Neural crest cell (in vitro differentiated cells): ENCODE measurements around the gene LMBRD1. TPM values are rescaled to one million over a fixed set of nuclear protein-coding genes. Genes with fewer than 3 reads are reported as not detected.

ENCODE experiments used
- DNase-seq: peaks from one replicate; pipeline ENCODE4 v3.0.0; 2021; ENCODE audit warnings: low read depth, mixed read lengths, low spot score
- H3K27ac Mint-ChIP-seq: one replicate; pipeline ENCODE4 v1.8.0; 2021; ENCODE audit warnings: mild to moderate bottlenecking, mixed read lengths; ENCODE audit not compliant: unreplicated experiment
- H3K27me3 Mint-ChIP-seq: 2 replicates; pipeline ENCODE4 v1.8.0; 2021; ENCODE audit warnings: low read depth, mild to moderate bottlenecking, mixed read lengths
- H3K36me3 Mint-ChIP-seq: 2 replicates; pipeline ENCODE4 v1.8.0; 2021; ENCODE audit warnings: low read depth, mild to moderate bottlenecking, mixed read lengths
- H3K4me1 Mint-ChIP-seq: 2 replicates; pipeline ENCODE4 v1.8.0; 2021; ENCODE audit warnings: mixed read lengths
- H3K4me3 Mint-ChIP-seq: one replicate; pipeline ENCODE4 v1.8.0; 2021; ENCODE audit warnings: mild to moderate bottlenecking, mixed read lengths
- H3K9me3 Mint-ChIP-seq: 2 replicates; pipeline ENCODE4 v1.8.0; 2021; ENCODE audit warnings: mixed read lengths
- CTCF ChIP-seq: fragments of 200-600 bp; sonication (generic); conservative IDR thresholded peaks from 2 replicates; pipeline ENCODE4 v1.5.0; 2021; ENCODE audit warnings: antibody characterized with exemption, mild to moderate bottlenecking
- total RNA-seq: library from RNA; stranded (reverse); gene quantifications from 2 replicates; pipeline ENCODE4 v1.2.1, GENCODE V29; 2021

LMBRD1 gene
- total RNA-seq, 1 donor from 2014 or later = 17.2 TPM

- TF ChIP-seq CTCF = no peak
- no peak for DNase-seq
- Mint-ChIP-seq H3K27ac (no peak overlapping the region), H3K4me1 (no peaks in the 10 kb centered on the region), H3K27me3 (no peaks in the 10 kb centered on the region), H3K4me3 (no peak overlapping the region), H3K36me3 (no peaks in the 10 kb centered on the region), H3K9me3 (no peaks in the 10 kb centered on the region)
Observed at GRCh38 chr6:69819138-69819537, 22.3 kb upstream of the LMBRD1 start.

- H3K9me3 Mint-ChIP-seq = no peaks in the 10 kb centered on the region
- no peaks in the 10 kb centered on the region for H3K27me3 Mint-ChIP-seq
- no peak for DNase-seq
- H3K36me3 Mint-ChIP-seq = no peaks in the 10 kb centered on the region
- no peak for TF ChIP-seq CTCF
- no peak overlapping the region for H3K4me3 Mint-ChIP-seq
- no peak overlapping the region for H3K27ac Mint-ChIP-seq
- H3K4me1 Mint-ChIP-seq = peaks cover 6% of the 10 kb centered on the region
Observed at GRCh38 chr6:69818223-69818930, 21.6 kb upstream of the LMBRD1 start.

GRCh38 chr6:69817358-69817757 lies 20.5 kb upstream of the LMBRD1 start:
- no peaks in the 10 kb centered on the region for H3K27me3 Mint-ChIP-seq
- H3K27ac Mint-ChIP-seq = no peak overlapping the region
- H3K9me3 Mint-ChIP-seq = peaks cover 4% of the 10 kb centered on the region
- no peaks in the 10 kb centered on the region for H3K36me3 Mint-ChIP-seq
- no peak for TF ChIP-seq CTCF
- H3K4me3 Mint-ChIP-seq = no peak overlapping the region
- no peak for DNase-seq
- peaks cover 9% of the 10 kb centered on the region for H3K4me1 Mint-ChIP-seq

GRCh38 chr6:69816569-69816968 lies 19.8 kb upstream of the LMBRD1 start:
- peaks cover 4% of the 10 kb centered on the region for H3K9me3 Mint-ChIP-seq

GRCh38 chr6:69816026-69816425 lies 19.2 kb upstream of the LMBRD1 start:
- H3K36me3 Mint-ChIP-seq = no peaks in the 10 kb centered on the region
- DNase-seq = no peak
- peak overlapping the region; percentile 21 for H3K27ac Mint-ChIP-seq
- H3K4me1 Mint-ChIP-seq = peaks cover 9% of the 10 kb centered on the region
- H3K4me3 Mint-ChIP-seq = no peak overlapping the region
- no peak for TF ChIP-seq CTCF
- H3K9me3 Mint-ChIP-seq = peaks cover 4% of the 10 kb centered on the region
- H3K27me3 Mint-ChIP-seq = no peaks in the 10 kb centered on the region

More at GRCh38 chr6:69816569-69816968, 19.8 kb upstream of the LMBRD1 start:
- DNase-seq = no peak
- no peak for TF ChIP-seq CTCF
- Mint-ChIP-seq H3K36me3 (no peaks in the 10 kb centered on the region), H3K4me1 (peaks cover 9% of the 10 kb centered on the region), H3K27me3 (no peaks in the 10 kb centered on the region), H3K27ac (no peak overlapping the region), H3K4me3 (no peak overlapping the region)
